HG03432 (cell line): Measurements from ENCODE around the gene MAGEB3.

Experiments
- ATAC-seq: cut with Tn5 transposase; IDR thresholded peaks from one replicate; pipeline ENCODE4 v1.9.1; 2021; ENCODE audit warnings: mild to moderate bottlenecking, moderate library complexity; ENCODE audit not compliant: unreplicated experiment

MAGEB3 gene

GRCh38 chrX:30278365-30278764 lies 47.9 kb downstream of the MAGEB3 start:
- no peak for ATAC-seq

GRCh38 chrX:30280428-30280827 lies 50.0 kb downstream of the MAGEB3 start:
- no peak for ATAC-seq

- ATAC-seq = no peak
These were observed 52.1 kb downstream of the MAGEB3 start for GRCh38 chrX:30282527-30282926.

GRCh38 chrX:30283456-30284200 lies 53.2 kb downstream of the MAGEB3 start:
- peak; percentile 64 for ATAC-seq
